NT2/D1 (cell line): Measurements from ENCODE around the gene SCART1.

Experiments
- YY1 ChIP-seq: IDR thresholded peaks from 2 replicates; pipeline ENCODE4 v1.6.1; 2011; ENCODE audit not compliant: insufficient read length, insufficient read depth
- ZNF274 ChIP-seq: IDR thresholded peaks from 2 replicates; pipeline ENCODE4 v1.6.1; 2011; ENCODE audit warnings: mild to moderate bottlenecking, low read depth, low read length

GRCh38 chr10:133457100-133457841 lies 3.5 kb downstream of the SCART1 start:
- no peak for TF ChIP-seq YY1
- TF ChIP-seq ZNF274 = no peak
